ENCODE results near the gene KCNIP4. TPM values are rescaled to one million over a fixed set of nuclear protein-coding genes. Genes with fewer than 3 reads are reported as not detected.

KCNIP4 gene
- polyA plus RNA-seq, 1 donor (not counting 4 experiments of a cell fraction or from before 2014, with no cell fraction given) = 0.07 TPM

DNA sequence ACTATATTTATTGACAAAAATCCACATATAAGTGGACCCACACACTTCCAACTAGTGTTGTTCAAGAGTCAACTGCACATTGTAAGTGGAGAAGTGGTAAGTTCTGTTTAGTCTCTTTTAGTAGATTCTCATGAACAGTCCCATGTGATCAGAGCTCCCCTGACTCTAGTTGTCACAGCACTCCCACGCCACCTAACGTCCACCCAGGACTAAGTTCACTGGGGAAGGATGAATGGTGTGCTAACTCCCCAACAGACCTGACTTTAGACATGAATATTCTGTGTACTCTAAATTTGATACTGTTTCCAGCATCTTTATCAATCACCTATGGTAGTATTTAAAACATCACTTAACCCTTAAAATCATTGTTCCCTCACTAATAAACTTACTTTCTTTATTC, 1188.5 kb downstream of the KCNIP4 start:
- no peaks in the 10 kb centered on the region for H3K9me3 ChIP-seq (ENCODE audit: control insufficient read depth, low read depth, low read length)
- DNase-seq (ENCODE audit: low read depth, low spot score) = no peak
- H3K4me3 ChIP-seq (ENCODE audit: control insufficient read depth in 2 of 3, extremely low read depth in 1 of 3, insufficient read depth in 2 of 3, low read depth in 1 of 3, low read length in 3 of 3) = no peak overlapping the region
- H3K27me3 ChIP-seq (ENCODE audit: control insufficient read depth, extremely low read depth, insufficient read depth, low read length) = no peaks in the 10 kb centered on the region
- H4K20me1 ChIP-seq (ENCODE audit: control insufficient read depth, extremely low read depth, insufficient read depth, low read length) = no peaks in the 10 kb centered on the region
- no peaks in the 10 kb centered on the region for H3K36me3 ChIP-seq (ENCODE audit: control insufficient read depth in 2 of 2, extremely low read depth in 1 of 2, insufficient read depth in 2 of 2, low read length in 2 of 2)
- dilution Hi-C loops (cut with MboI; ENCODE audit: extremely low pct_ligation_motif_present, low sequenced_read_pairs) = loop anchor here (25.0 kb wide), 1 partner anchor 377 kb away; no protein-coding TSS in a partner anchor
- no peak overlapping the region for H3K9ac ChIP-seq (ENCODE audit: control insufficient read depth, extremely low read depth, insufficient read depth, low read length)
- no peak overlapping the region for H3K4me2 ChIP-seq (ENCODE audit: control insufficient read depth, extremely low read depth, insufficient read depth, low read depth, low read length)
- H3K27ac ChIP-seq (ENCODE audit: control insufficient read depth, insufficient read depth, low read length) = no peak overlapping the region
- no peak overlapping the region for H2AFZ ChIP-seq (ENCODE audit: control insufficient read depth, low read length)
- no peak for FAIRE-seq
- no peaks in the 10 kb centered on the region for H3K4me1 ChIP-seq (ENCODE audit: control insufficient read depth, extremely low read depth, insufficient read depth, low read length)
- TF ChIP-seq EZH2 (IDR thresholded peaks at IDR 0.05; ENCODE audit: low read length) = no peak
- TF ChIP-seq, protein P1, sequence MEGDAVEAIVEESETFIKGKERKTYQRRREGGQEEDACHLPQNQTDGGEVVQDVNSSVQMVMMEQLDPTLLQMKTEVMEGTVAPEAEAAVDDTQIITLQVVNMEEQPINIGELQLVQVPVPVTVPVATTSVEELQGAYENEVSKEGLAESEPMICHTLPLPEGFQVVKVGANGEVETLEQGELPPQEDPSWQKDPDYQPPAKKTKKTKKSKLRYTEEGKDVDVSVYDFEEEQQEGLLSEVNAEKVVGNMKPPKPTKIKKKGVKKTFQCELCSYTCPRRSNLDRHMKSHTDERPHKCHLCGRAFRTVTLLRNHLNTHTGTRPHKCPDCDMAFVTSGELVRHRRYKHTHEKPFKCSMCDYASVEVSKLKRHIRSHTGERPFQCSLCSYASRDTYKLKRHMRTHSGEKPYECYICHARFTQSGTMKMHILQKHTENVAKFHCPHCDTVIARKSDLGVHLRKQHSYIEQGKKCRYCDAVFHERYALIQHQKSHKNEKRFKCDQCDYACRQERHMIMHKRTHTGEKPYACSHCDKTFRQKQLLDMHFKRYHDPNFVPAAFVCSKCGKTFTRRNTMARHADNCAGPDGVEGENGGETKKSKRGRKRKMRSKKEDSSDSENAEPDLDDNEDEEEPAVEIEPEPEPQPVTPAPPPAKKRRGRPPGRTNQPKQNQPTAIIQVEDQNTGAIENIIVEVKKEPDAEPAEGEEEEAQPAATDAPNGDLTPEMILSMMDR (optimal IDR thresholded peaks at IDR 0.05 in 1 of 3, IDR thresholded peaks at IDR 0.05 in 1 of 3, conservative IDR thresholded peaks at IDR 0.05 in 1 of 3; ENCODE audit: extremely low read depth in 1 of 3, insufficient read depth in 2 of 3, low read length in 3 of 3) = peak in 1 of 3 experiments; percentile 33
- no peaks in the 10 kb centered on the region for H3K79me2 ChIP-seq (ENCODE audit: control insufficient read depth, insufficient read depth, low read length)
- no peaks in the 10 kb centered on the region for H3K9me1 ChIP-seq (ENCODE audit: control insufficient read depth, extremely low read depth, insufficient read depth, low read length)

DNA sequence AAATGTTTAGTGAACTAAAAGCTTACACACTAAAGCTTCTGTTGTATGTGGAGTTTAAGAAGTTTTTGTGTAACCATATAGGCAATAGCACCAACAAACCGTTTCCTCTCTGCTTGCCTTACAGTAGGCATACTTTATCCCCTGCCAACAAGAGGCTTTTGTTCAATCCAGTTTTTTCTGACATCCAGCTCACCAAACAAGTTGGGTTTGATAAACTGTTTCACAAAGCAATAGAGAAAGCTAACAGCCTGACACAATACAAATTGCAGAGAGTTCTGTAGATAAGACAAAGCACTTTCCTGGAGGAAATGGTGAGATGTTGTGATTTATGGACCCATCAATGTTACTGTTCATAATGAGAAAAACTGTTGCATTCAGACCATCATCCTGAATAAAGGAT, 1194.5 kb downstream of the KCNIP4 start:
- dilution Hi-C loops (cut with MboI; ENCODE audit: extremely low pct_ligation_motif_present, low sequenced_read_pairs) = loop anchor here (25.0 kb wide), 1 partner anchor 383 kb away; no protein-coding TSS in a partner anchor
- no peaks in the 10 kb centered on the region for H3K27me3 ChIP-seq (ENCODE audit: control insufficient read depth, extremely low read depth, insufficient read depth, low read length)
- H3K4me3 ChIP-seq (ENCODE audit: control insufficient read depth in 2 of 3, extremely low read depth in 1 of 3, insufficient read depth in 2 of 3, low read depth in 1 of 3, low read length in 3 of 3) = no peak overlapping the region
- TF ChIP-seq, protein P1 (optimal IDR thresholded peaks at IDR 0.05 in 1 of 3, IDR thresholded peaks at IDR 0.05 in 1 of 3, conservative IDR thresholded peaks at IDR 0.05 in 1 of 3; ENCODE audit: extremely low read depth in 1 of 3, insufficient read depth in 2 of 3, low read length in 3 of 3) = no peak
- no peak for TF ChIP-seq EZH2 (IDR thresholded peaks at IDR 0.05; ENCODE audit: low read length)
- no peak overlapping the region for H3K4me2 ChIP-seq (ENCODE audit: control insufficient read depth, extremely low read depth, insufficient read depth, low read depth, low read length)
- no peaks in the 10 kb centered on the region for H3K79me2 ChIP-seq (ENCODE audit: control insufficient read depth, insufficient read depth, low read length)
- H3K9me3 ChIP-seq (ENCODE audit: control insufficient read depth, low read depth, low read length) = no peaks in the 10 kb centered on the region
- no peaks in the 10 kb centered on the region for H3K9me1 ChIP-seq (ENCODE audit: control insufficient read depth, extremely low read depth, insufficient read depth, low read length)
- no peak overlapping the region for H3K9ac ChIP-seq (ENCODE audit: control insufficient read depth, extremely low read depth, insufficient read depth, low read length)
- no peaks in the 10 kb centered on the region for H3K4me1 ChIP-seq (ENCODE audit: control insufficient read depth, extremely low read depth, insufficient read depth, low read length)
- FAIRE-seq = no peak
- no peak overlapping the region for H2AFZ ChIP-seq (ENCODE audit: control insufficient read depth, low read length)
- H3K27ac ChIP-seq (ENCODE audit: control insufficient read depth, insufficient read depth, low read length) = no peak overlapping the region
- DNase-seq (ENCODE audit: low read depth, low spot score) = no peak
- no peaks in the 10 kb centered on the region for H4K20me1 ChIP-seq (ENCODE audit: control insufficient read depth, extremely low read depth, insufficient read depth, low read length)
- H3K36me3 ChIP-seq (ENCODE audit: control insufficient read depth in 2 of 2, extremely low read depth in 1 of 2, insufficient read depth in 2 of 2, low read length in 2 of 2) = no peaks in the 10 kb centered on the region

Measured in keratinocyte (primary cell).